Stimulated activated CD4-positive, alpha-beta T cell treated with anti-CD3 and anti-CD28 coated beads, Interleukin-12 subunit alpha, Interleukin-12 subunit beta, amount 100 ng/mL, for 4 hours (primary cell): Measurements from ENCODE around the gene SLC22A25.

Source experiments
- DNase-seq: peaks from one replicate; pipeline ENCODE4 v3.0.0-alpha.2; 2020

Gene SLC22A25

GRCh38 chr11:63229815-63230214, 13.6 kb downstream of the SLC22A25 start:
- DNase-seq = no peak

GRCh38 chr11:63227521-63228107, 15.8 kb downstream of the SLC22A25 start:
- no peak for DNase-seq

GRCh38 chr11:63226488-63227114, 16.8 kb downstream of the SLC22A25 start:
- no peak for DNase-seq

DNA sequence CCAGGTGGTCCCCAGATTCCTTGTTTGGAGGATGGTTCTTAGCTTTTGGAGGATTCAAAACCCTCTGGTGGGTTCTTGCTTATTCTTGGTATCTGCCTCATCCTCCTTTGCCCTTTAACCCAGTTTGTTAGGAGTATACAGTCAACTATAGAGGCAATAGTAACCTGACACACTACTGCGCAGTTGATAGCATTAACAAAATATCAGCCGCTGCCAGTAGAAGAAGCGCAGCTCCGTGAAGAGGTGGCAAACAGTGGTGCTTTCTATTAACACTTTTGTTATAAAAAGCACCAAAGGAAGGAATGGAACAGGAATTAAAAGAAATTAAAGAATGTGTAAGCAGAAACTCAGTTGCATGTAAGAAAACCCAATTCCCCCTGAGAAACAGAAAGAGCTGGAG, 29.3 kb downstream of the SLC22A25 start:
- DNase-seq = no peak

- no peak for DNase-seq
Measured at GRCh38 chr11:63212742-63213141, 30.7 kb downstream of the SLC22A25 start.

DNA sequence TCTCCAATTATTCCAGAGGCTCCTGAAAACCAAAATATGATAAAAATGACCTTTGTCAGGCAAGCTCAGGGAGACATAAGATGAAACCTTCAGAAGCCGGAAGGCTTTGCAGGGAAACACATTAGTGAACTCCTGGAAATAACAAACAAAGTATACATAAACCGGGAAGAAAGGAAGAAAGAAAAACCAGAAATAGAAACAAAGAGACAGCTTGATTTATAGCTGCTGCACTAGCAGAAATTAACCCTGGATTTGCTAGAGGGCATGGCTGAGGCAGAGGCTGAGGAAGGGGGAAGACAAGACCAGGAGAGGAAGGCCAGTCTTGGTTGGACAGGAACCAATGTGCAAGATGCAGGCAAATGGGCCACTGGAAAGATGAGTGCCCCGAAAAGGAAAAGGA, 33.3 kb downstream of the SLC22A25 start:
- DNase-seq = no peak
